LNCAP (cell line): ENCODE measurements around the gene NCAPG2.
A peak's percentile ranks its signal among the peaks of the same experiment; 100 is the strongest.

Experiments used
- TF ChIP-seq, protein P1 (sequence below): fragments of 450-650 bp; IDR thresholded peaks from 2 replicates; pipeline ENCODE4 v1.5.1; 2017; ENCODE audit warnings: mild to moderate bottlenecking

NCAPG2 gene

GRCh38 chr7:158702196-158702595 is 2.4 kb downstream of the NCAPG2 start:
- TF ChIP-seq, protein P1, sequence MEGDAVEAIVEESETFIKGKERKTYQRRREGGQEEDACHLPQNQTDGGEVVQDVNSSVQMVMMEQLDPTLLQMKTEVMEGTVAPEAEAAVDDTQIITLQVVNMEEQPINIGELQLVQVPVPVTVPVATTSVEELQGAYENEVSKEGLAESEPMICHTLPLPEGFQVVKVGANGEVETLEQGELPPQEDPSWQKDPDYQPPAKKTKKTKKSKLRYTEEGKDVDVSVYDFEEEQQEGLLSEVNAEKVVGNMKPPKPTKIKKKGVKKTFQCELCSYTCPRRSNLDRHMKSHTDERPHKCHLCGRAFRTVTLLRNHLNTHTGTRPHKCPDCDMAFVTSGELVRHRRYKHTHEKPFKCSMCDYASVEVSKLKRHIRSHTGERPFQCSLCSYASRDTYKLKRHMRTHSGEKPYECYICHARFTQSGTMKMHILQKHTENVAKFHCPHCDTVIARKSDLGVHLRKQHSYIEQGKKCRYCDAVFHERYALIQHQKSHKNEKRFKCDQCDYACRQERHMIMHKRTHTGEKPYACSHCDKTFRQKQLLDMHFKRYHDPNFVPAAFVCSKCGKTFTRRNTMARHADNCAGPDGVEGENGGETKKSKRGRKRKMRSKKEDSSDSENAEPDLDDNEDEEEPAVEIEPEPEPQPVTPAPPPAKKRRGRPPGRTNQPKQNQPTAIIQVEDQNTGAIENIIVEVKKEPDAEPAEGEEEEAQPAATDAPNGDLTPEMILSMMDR = no peak

- TF ChIP-seq, protein P1 = no peak
These were observed 4.6 kb downstream of the NCAPG2 start for GRCh38 chr7:158700008-158700407.

DNA sequence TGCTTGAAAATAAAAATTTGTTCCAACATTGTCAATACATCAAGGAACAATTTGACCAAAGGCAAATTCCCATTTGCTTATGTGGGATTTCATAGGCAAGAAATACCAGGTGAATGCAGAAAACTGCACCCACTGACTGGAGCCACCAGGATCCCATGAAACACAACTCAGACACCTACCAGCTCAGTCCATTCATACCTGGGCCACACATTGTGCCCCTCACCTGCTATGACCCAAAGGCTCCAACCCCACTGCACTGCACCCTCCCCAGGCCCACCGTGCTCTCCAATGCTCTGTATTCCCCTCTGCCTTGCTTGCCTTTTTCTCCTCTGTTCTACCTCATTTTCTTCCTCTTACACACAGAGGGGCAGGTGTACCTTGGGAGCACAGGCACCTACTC is 5.3 kb downstream of the NCAPG2 start:
- TF ChIP-seq, protein P1 = no peak

GRCh38 chr7:158698657-158699195 is 5.9 kb downstream of the NCAPG2 start:
- TF ChIP-seq, protein P1 = no peak

- TF ChIP-seq, protein P1 = peak; percentile 61
These were observed 8.7 kb downstream of the NCAPG2 start for GRCh38 chr7:158695726-158696452.

GRCh38 chr7:158695056-158695455 is 9.5 kb downstream of the NCAPG2 start:
- TF ChIP-seq, protein P1 = no peak

GRCh38 chr7:158694650-158695049 is 10.0 kb downstream of the NCAPG2 start:
- TF ChIP-seq, protein P1 = no peak
